PC-3 (cell line): ENCODE data around the gene MAGEA3. TPM values are rescaled to one million over a fixed set of nuclear protein-coding genes. Genes with fewer than 3 reads are reported as not detected.

Source experiments
- ATAC-seq: fragments of 200-7000 bp; cut with Tn5 transposase; 2 replicates; pipeline ENCODE4 v1.9.1; 2020; ENCODE audit warnings: mild to moderate bottlenecking, moderate library complexity
- BruUV-seq: library from RNA; stranded (reverse); fragments of 400-500 nt; replicated peaks from 2 replicates; lab custom pipeline; 2021; lab: Mats Ljungman, UMichigan
- CTCF ChIA-PET: fragments of 300-600 bp; sonication (Branson Sonifier 250); formaldehyde crosslinking; loops from one replicate; lab custom pipeline; 2022; ENCODE audit warnings: antibody characterized with exemption; lab: Charles Lee
- POLR2A ChIA-PET: fragments of 300-600 bp; sonication (Branson Sonifier 250); formaldehyde crosslinking; loops from one replicate; lab custom pipeline; 2022; ENCODE audit warnings: antibody characterized with exemption; ENCODE audit not compliant: unreplicated experiment; lab: Charles Lee
- DNase-seq: peaks from one replicate; pipeline ENCODE4 v3.0.0-alpha.2; 2015
- H2AFZ ChIP-seq: fragments of 300-600 bp; sonication (generic); 2 replicates; pipeline ENCODE4 v1.6.0; 2016; ENCODE audit warnings: antibody characterized with exemption, low read length
- H3F3A ChIP-seq: fragments of 300-600 bp; sonication (generic); one replicate; pipeline ENCODE4 v1.6.0; 2017; ENCODE audit warnings: antibody characterized with exemption, low read length, control low read depth, mild to moderate bottlenecking; ENCODE audit not compliant: unreplicated experiment
- H3K27ac ChIP-seq: fragments of 300-600 bp; sonication (generic); 2 replicates; pipeline ENCODE4 v1.5.1; 2016; ENCODE audit warnings: mild to moderate bottlenecking, low read length
- H3K27me3 ChIP-seq: fragments of 300-600 bp; sonication (generic); 2 replicates; pipeline ENCODE4 v1.6.1; 2016; ENCODE audit warnings: low read length, mixed read lengths
- H3K36me3 ChIP-seq: fragments of 300-600 bp; sonication (generic); 2 replicates; pipeline ENCODE4 v1.6.1; 2016; ENCODE audit warnings: low read depth, mixed run types, low read length, mixed read lengths
- H3K4me1 ChIP-seq: fragments of 300-600 bp; sonication (generic); 2 replicates; pipeline ENCODE4 v1.5.1; 2016; ENCODE audit warnings: low read length; ENCODE audit not compliant: insufficient read depth
- H3K4me2 ChIP-seq: fragments of 300-600 bp; sonication (generic); 2 replicates; pipeline ENCODE4 v1.6.0; 2016; ENCODE audit warnings: low read length
- H3K4me3 ChIP-seq: fragments of 300-600 bp; sonication (generic); 2 replicates; pipeline ENCODE4 v1.5.1; 2016; ENCODE audit warnings: mild to moderate bottlenecking, low read length, mixed read lengths
- H3K79me2 ChIP-seq: fragments of 300-600 bp; sonication (generic); 2 replicates; pipeline ENCODE4 v1.6.1; 2017; ENCODE audit warnings: low read length, mixed read lengths
- H3K9ac ChIP-seq: fragments of 300-600 bp; sonication (generic); 2 replicates; pipeline ENCODE4 v1.6.0; 2016; ENCODE audit warnings: mild to moderate bottlenecking, low read length
- H3K9me2 ChIP-seq: fragments of 300-600 bp; sonication (generic); replicated peaks from 2 replicates; pipeline ENCODE4 v1.6.1; 2016; ENCODE audit warnings: mixed run types, low read length, mixed read lengths
- H3K9me3 ChIP-seq: fragments of 300-600 bp; sonication (generic); 2 replicates; pipeline ENCODE4 v1.6.1; 2016; ENCODE audit warnings: low read length, mixed read lengths
- H4K20me1 ChIP-seq: fragments of 300-600 bp; sonication (generic); 2 replicates; pipeline ENCODE4 v1.6.1; 2016; ENCODE audit warnings: low read length, mixed read lengths
- EZH2 ChIP-seq: fragments of 300-600 bp; sonication (generic); IDR thresholded peaks from one replicate; pipeline ENCODE4 v1.6.1; 2017; ENCODE audit warnings: antibody characterized with exemption, mild to moderate bottlenecking, low read length; ENCODE audit not compliant: unreplicated experiment
- EZH2phosphoT487 ChIP-seq: fragments of 300-600 bp; sonication (generic); IDR thresholded peaks from 2 replicates; pipeline ENCODE4 v1.6.1; 2018; ENCODE audit warnings: mild to moderate bottlenecking, antibody characterized with exemption, low read length, borderline replicate concordance
- intact Hi-C: fragments of 100-400 bp; cut with micrococcal nuclease; formaldehyde crosslinking; loops from 2 replicates; pipeline ENCODE4 v1.9.0; 2023
- total RNA-seq: library from RNA; depleted of rRNA; stranded (reverse); fragments of >200 nt; gene quantifications from 2 replicates; pipeline ENCODE4 v1.2.3, GENCODE V29; 2014
- TF ChIP-seq, protein P1 (sequence below): fragments of 300-600 bp; sonication (generic); conservative IDR thresholded peaks from 2 replicates; pipeline ENCODE4 v1.5.1; 2017; ENCODE audit warnings: antibody characterized with exemption, low read depth, mild to moderate bottlenecking, low read length

MAGEA3 gene
- total RNA-seq, 1 experiment from 2014 or later: 3.0 TPM

DNA sequence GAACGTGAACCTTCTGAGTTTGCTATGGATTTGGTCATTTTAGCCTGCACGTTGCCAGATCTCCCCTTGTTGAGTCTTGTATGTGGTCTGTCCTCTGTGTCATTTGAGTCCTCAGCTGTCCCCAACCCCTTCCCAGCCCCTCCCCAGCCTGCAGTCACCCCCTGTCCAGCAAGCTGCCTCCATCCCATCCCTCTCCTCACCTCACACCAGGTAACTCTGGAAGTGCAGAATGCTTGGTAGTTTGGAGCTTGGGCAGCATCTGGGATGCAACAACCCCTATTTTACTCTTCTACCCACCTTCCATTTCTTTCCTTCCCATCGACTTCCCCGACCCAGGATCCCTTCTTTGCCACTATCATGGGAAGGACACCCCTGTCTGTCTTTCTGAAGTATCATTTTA is 42.5 kb upstream of the MAGEA3 start:
- no peak for ATAC-seq

DNA sequence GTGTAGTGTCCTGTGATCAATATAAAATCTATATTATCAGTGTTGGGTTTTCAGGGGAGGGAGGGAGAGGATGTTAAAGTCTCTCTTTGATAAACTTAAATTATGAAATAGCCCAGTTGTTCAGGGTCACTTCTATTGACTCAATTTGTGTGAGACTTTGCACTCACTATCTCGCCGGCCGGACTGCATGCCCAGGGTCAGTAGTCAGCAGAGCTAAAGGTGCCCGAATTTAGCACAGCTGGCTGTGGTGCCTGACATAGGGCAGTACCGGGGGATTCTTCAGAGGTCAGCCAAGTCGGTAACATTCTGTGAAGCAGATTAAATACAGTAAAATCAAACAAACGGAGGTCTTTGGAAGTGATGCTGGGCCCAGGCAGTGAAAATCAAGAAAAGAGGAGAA is 41.7 kb upstream of the MAGEA3 start:
- Histone ChIP-seq H4K20me1 (no peaks in the 10 kb centered on the region), H2AFZ (no peak overlapping the region), H3F3A (no peaks in the 10 kb centered on the region), H3K27me3 (peaks cover 12% of the 10 kb centered on the region; the same call in 1 of the 2 replicates), H3K79me2 (no peaks in the 10 kb centered on the region), H3K4me2 (no peak overlapping the region), H3K27ac (no peak overlapping the region), H3K9me3 (no peaks in the 10 kb centered on the region), H3K4me3 (no peak overlapping the region), H3K9me2 (no peaks in the 10 kb centered on the region), H3K9ac (no peak overlapping the region), H3K4me1 (no peaks in the 10 kb centered on the region), H3K36me3 (no peaks in the 10 kb centered on the region)
- no peak for ATAC-seq
- intact Hi-C loops: no loop called here
- DNase-seq: no peak
- CTCF ChIA-PET: no interaction called here
- BruUV-seq: no TSS peak
- TF ChIP-seq EZH2phosphoT487 (no peak), EZH2 (no peak)
- TF ChIP-seq, protein P1, sequence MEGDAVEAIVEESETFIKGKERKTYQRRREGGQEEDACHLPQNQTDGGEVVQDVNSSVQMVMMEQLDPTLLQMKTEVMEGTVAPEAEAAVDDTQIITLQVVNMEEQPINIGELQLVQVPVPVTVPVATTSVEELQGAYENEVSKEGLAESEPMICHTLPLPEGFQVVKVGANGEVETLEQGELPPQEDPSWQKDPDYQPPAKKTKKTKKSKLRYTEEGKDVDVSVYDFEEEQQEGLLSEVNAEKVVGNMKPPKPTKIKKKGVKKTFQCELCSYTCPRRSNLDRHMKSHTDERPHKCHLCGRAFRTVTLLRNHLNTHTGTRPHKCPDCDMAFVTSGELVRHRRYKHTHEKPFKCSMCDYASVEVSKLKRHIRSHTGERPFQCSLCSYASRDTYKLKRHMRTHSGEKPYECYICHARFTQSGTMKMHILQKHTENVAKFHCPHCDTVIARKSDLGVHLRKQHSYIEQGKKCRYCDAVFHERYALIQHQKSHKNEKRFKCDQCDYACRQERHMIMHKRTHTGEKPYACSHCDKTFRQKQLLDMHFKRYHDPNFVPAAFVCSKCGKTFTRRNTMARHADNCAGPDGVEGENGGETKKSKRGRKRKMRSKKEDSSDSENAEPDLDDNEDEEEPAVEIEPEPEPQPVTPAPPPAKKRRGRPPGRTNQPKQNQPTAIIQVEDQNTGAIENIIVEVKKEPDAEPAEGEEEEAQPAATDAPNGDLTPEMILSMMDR: no peak
- POLR2A ChIA-PET: no interaction called here

More for the DNA sequence above, 42.5 kb upstream of the MAGEA3 start:
- ChIA-PET CTCF (no interaction called here), POLR2A (no interaction called here)
- intact Hi-C loops: no loop called here
- Histone ChIP-seq H3K4me2 (no peak overlapping the region), H3K4me1 (no peaks in the 10 kb centered on the region), H3K79me2 (no peaks in the 10 kb centered on the region), H2AFZ (no peak overlapping the region), H3K9me2 (no peaks in the 10 kb centered on the region), H3F3A (no peaks in the 10 kb centered on the region), H3K27me3 (peaks cover 12% of the 10 kb centered on the region; the same call in 1 of the 2 replicates), H3K27ac (no peak overlapping the region), H3K36me3 (no peaks in the 10 kb centered on the region), H3K4me3 (no peak overlapping the region), H3K9ac (no peak overlapping the region), H3K9me3 (no peaks in the 10 kb centered on the region), H4K20me1 (no peaks in the 10 kb centered on the region)
- DNase-seq: no peak
- no TSS peak for BruUV-seq
- TF ChIP-seq EZH2phosphoT487 (no peak), EZH2 (no peak)
- TF ChIP-seq, protein P1: no peak

DNA sequence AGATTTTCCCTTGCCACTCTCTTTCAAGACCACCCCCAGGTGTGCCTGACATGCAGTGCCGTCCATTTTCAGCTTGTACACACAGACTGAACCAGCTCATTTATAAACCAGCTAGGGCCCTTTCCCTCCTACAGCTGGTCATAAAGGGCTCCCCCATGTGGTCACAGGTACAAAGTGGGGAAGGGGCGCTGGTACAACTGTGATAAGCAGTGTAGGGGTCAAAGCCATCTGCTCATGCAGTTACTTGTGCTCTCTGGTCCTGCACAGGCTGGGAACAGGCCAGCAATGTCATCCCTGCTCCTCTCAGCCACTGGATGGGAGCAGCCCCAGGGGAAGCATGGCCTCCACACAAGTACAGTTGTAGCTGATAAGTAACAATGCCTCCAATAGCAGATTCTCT is 40.3 kb upstream of the MAGEA3 start:
- Histone ChIP-seq H3K4me2 (no peak overlapping the region), H2AFZ (no peak overlapping the region), H3K4me3 (no peak overlapping the region), H3K27me3 (peaks cover 6% of the 10 kb centered on the region; the same call in 1 of the 2 replicates), H3K4me1 (no peaks in the 10 kb centered on the region), H3F3A (no peaks in the 10 kb centered on the region), H3K36me3 (no peaks in the 10 kb centered on the region), H4K20me1 (no peaks in the 10 kb centered on the region), H3K9ac (no peak overlapping the region), H3K9me2 (no peaks in the 10 kb centered on the region), H3K9me3 (no peaks in the 10 kb centered on the region), H3K79me2 (no peaks in the 10 kb centered on the region), H3K27ac (no peak overlapping the region)
- TF ChIP-seq EZH2phosphoT487: no peak
- TF ChIP-seq, protein P1: peak; percentile 41
- no TSS peak for BruUV-seq
- ATAC-seq (no peak), DNase-seq (no peak)
- CTCF ChIA-PET: no interaction called here
- POLR2A ChIA-PET: no interaction called here
- intact Hi-C loops: no loop called here
